OCI-LY3 (cell line): Measurements from ENCODE around the gene IER3.

Experiments used
- CTCF ChIP-seq: fragments of 200-600, 300-600 bp; sonication (generic); IDR thresholded peaks from 2 replicates; pipeline ENCODE4 v1.5.1; 2014; ENCODE audit warnings: antibody characterized with exemption, low read length, low read depth
- EZH2phosphoT487 ChIP-seq: fragments of 200-600 bp; shearing (Covaris generic); IDR thresholded peaks from 2 replicates; pipeline ENCODE4 v1.6.1; 2018; ENCODE audit warnings: antibody characterized with exemption, mixed run types, low read depth

GRCh38 chr6:30742316-30743098 lies 1.8 kb downstream of the IER3 start, which contains the start of gene FLOT1:
- TF ChIP-seq CTCF = no peak
- no peak for TF ChIP-seq EZH2phosphoT487
